NCI-H446 (cell line): Measurements from ENCODE around the gene MAP3K9.
"Not testable (repeated sequence)": the region's sequence is repeated elsewhere in the genome, so short reads cannot be mapped to it uniquely, and the experiment has no call there.

Experiments
- DNase-seq, 2 experiments: peaks; one replicate each; lab custom pipeline; 2025; lab: John Stamatoyannopoulos, UW

Gene MAP3K9

GRCh38 chr14:70724944-70725343 is 84.4 kb downstream of the MAP3K9 start:
- DNase-seq = no peak

GRCh38 chr14:70724110-70724509 is 85.2 kb downstream of the MAP3K9 start:
- DNase-seq = no peak

- DNase-seq = no peak
Measured at GRCh38 chr14:70723276-70723675, 86.0 kb downstream of the MAP3K9 start.

DNA sequence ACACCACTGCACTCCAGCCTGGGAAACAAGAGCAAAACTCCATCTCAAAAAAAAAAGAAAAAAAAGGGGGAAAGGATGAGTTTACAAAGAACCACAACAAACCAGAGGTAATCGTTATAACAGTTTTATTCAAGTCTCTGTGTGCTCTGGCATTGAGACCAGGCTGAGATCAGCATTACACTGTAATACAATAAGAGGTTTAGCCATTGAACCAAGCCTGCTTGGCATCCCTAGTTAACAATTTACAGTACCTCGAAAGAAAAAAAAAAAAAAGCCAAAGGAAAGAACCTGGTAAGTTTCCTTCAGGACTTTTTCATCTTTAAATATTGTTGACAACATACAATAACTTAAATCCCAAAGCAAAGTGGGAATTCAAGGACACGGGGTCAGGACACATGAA is 86.9 kb downstream of the MAP3K9 start:
- DNase-seq = no peak

DNA sequence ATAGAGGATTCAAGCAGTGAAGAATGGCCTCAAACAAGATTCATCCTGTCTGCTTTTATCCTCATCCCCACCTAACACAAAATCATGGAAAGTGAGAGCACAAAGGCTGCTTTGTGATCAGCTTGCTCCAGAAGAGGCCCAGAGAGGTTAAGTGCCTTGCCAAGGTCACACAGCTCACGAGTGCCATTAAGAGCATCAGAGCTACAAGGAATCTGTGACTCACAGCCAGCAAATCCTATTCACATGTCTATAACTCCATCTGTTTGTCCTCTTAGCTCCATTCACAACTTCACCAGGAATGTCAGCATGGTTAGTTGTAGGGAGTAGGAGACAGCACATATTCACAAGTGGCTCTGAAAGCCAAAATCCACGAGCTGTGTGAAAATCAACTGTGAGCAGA is 87.8 kb downstream of the MAP3K9 start:
- DNase-seq = no peak

DNA sequence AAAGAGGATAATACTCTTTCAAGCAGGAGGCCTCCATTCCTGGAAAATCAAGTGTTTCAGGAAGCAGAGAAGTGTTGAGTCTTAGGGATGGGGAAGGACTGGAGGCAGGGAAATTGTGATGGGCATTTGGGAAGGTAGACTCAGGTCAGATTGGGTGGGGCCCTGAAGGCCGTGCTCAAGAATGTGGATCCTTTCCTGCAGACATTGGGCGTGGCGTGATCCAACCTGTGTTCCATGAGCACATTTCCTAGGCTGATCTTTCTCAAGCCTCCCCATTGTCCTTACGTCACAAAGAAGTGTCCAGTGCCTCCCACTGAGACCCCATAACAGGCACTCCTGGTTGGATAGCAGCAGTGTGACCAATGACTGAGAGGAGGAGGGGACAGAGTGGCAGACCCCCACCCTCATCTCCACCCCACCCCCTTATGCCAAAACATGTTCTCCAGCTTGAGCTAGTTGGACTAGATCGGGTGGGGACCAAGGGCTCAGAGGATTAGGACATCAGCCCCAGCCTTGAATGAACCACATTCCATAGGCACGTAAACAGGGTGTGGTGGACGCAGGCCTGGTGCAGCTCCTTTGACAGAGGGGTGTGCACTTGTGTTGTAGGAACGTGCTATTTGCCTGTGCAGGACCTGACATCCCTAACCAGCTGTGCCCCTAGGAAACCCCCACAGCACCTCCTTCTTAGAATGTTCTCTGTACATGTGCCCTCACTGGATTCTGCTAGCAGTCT is 90.8 kb downstream of the MAP3K9 start:
- no peak for DNase-seq

DNA sequence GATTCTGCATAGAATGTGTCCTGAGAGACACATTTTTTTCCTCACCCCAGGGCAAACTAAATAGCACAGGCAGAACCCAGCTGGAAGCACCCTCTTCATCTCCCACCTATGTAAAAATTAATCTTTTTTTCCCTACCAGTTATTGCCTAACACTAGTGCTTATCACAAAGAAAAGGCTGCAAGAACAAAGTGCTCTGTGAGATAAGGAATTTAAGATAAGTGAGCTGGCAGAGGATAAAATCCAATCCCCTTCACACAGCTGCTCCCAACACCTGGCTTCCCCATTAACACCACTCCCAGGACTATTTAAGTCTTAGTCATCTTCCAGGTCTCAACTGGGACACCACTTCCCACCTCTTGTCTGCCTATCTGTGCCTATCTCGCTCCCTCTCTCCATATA is 92.4 kb downstream of the MAP3K9 start:
- DNase-seq = no peak

DNA sequence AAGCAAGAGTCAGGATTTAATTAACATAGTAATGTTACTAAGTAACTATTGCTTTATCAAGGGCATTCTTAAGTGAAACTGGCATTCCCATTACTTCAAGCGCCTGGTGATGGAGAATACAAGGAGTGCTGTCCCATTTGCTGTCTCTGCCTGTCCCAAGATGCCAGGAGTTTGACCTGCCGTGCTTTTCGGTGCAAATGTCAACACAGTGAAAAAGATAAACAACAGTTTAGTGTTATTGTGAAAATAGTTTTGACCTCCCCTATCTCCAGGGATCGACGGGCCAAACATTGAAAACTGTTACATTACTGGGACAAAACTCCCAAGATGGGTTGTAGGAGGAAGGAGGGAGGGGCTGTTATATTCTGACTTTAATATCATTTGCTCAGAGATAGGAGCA is 92.8 kb downstream of the MAP3K9 start:
- DNase-seq = no peak

DNA sequence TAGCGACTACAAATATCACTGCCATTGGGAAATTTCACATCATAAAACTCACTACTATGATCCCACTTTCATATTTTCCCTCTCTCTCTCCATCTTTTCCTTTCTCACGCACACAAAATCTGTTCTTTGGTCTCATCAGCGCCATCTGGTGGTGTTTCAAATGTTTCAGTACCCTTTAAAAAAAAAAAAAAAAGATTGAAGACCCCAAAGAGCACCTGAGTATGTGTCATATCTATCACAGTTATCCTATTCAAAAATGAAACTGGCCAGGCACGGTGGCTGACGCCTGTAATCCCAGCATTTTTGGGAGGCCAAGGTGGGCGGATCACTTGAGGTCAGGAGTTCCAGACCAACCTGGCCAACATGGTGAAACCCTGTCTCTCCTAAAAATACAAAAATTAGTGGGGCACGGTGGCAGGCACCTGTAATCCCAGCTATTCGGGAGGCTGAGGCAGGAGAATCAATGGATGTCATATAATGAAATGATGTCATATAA is 95.2 kb downstream of the MAP3K9 start:
- DNase-seq = peak; percentile 68

- DNase-seq = no peak
Measured at GRCh38 chr14:70713511-70713916, 95.8 kb downstream of the MAP3K9 start.

DNA sequence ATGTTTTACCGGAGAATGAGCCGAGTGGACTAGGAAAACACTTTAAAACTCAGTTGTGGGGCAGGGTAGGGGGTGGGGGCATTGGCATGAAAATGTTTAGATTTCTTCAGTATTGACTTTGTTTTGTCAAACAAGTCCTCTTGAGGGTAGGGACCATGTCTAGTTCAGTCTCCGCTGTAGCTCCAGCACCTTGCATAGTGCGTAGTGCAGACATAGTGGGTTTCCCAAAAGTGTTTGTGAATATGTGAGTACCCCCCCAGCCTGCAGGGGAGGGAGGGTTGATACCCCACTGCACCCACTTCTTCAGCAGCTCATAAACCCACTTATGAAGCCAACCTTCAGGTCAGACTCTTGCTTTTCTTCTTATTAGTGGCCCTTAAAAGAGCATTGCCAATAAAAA is 96.2 kb downstream of the MAP3K9 start:
- no peak for DNase-seq

- no peak for DNase-seq
Measured at GRCh38 chr14:70711451-70711850, 97.9 kb downstream of the MAP3K9 start.

- no peak for DNase-seq
Measured at GRCh38 chr14:70709726-70710382, 99.5 kb downstream of the MAP3K9 start.

DNA sequence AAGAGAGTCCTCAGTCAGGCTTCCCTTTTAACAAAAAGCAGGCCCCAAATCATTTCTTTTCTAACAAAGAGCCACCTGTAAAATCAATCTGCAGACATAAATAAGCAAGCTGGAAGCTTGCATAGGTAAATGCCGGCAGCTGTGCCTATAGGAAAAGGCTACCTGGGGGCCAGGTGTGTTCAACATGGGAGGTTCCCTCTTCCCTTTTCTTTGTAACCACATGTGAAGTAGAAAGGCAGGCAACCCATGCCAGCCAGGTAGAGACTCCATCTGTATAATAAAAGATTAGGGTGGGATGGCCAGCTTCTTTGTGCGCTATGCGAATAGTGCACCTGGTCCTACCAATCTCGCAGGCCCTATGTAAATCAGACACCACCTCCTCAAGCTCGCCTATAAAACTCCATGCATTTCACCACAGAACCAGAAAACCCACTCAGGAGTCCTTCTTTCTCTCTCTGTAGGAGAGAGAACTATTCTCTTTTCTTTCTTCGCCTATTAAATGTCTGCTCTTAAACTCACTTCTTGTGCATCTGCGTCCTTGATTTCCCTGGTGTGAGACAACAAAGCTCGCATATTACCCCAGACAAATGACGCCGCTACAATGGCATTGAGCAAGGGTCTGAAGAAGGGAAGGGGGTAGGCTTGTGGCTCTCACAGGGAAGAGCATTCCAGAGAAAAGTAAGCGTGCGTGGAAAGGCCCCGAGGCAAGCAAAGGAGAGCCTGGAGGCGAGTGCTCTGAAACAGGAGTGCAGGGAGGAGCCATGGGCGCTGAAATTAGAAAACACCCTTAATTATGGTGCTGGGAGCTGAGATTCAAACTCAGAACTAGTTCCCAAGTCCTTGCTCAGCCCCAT is 100.4 kb downstream of the MAP3K9 start:
- DNase-seq = no peak

- peak in 1 of 2 experiments; percentile 8 for DNase-seq
Measured at GRCh38 chr14:70707138-70708038, 101.9 kb downstream of the MAP3K9 start.

- DNase-seq = no peak
Measured at GRCh38 chr14:70706177-70706576, 103.1 kb downstream of the MAP3K9 start.

DNA sequence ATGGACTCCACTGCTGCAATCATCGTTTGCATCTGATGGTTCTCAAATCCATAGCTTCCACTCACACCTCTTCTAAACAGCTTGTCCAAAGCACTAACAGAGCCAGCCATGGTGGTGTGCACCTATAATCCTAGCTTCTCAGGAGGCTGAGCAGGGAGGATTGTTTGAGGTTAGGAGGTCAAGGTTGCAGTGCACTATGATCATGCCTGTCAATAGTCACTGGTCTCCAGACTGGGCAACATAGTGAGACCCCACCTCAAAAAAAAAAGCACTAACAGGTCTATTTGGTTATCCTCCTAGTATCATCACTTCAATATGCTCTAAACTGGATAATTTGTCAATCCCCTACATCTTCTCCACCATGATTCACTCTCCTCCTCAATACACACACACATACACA is 104.4 kb downstream of the MAP3K9 start:
- no peak for DNase-seq

DNA sequence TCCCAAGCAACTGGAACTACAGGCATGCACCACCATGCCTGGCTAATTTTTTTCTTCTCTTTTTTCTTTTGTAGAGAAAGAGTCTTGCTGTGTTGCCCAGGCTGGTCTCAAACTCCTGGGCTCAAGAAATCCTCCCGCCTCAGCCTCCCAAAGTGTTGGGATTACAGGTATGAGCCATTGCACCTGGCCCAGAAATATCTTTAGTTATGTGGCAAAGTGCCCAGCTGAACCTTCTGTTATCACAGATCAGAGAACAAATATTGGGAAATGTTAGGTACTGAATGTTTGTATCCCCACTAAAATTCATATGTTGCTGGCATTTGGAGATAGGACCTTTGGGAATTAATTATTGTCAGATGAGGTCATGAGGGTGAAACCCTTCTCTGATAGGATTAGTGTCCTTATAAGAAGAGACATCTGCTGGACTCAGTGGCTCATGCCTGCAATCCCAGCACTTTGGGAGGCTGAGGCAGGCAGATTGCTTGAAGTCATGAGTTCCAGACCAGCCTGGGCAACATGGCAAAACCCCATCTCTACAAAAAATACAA is 105.6 kb downstream of the MAP3K9 start:
- not testable (repeated sequence) for DNase-seq

- DNase-seq = no peak
Measured at GRCh38 chr14:70702161-70702560, 107.2 kb downstream of the MAP3K9 start.

- no peak for DNase-seq
Measured at GRCh38 chr14:70701610-70702009, 107.7 kb downstream of the MAP3K9 start.

- no peak for DNase-seq
Measured at GRCh38 chr14:70700955-70701585, 108.2 kb downstream of the MAP3K9 start.
